ENCODE measurements around the gene KCNAB1. TPM values are rescaled to one million over a fixed set of nuclear protein-coding genes. Genes with fewer than 3 reads are reported as not detected.
"Not testable (repeated sequence)": the region's sequence is repeated elsewhere in the genome, so short reads cannot be mapped to it uniquely, and the experiment has no call there.

Gene KCNAB1
- total and polyA plus RNA-seq, 10 of the 15 experiments (the other 5 are each of a cell fraction or from before 2014, with no cell fraction given): 0.11 to 0.69 (median 0.43) TPM; not detected in 6

DNA sequence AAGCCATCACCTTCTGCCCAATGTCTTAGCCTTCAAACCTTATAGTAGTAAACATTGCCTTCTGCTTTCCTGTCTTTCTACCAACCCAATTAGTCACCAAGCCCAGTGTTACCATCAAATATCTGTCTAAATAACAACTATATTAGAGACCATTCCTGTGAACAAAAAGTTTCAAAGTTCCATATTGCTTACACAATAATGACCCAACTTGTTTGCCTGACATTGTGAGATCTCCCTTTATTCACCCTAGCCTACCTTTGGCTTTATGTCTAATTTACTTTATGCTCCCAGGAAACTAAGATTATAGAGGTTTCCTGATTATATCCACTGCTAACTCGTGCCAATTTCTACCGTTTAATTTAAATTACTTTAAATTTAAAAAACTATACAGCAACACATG, 26.0 kb upstream of the KCNAB1 start:
- RAD21 ChIA-PET (ENCODE audit: unreplicated experiment): no interaction called here
- no peak for FAIRE-seq
- H3K36me3 ChIP-seq (ENCODE audit: control insufficient read depth in 2 of 2, insufficient read depth in 2 of 2, low read length in 1 of 2): no peaks in the 10 kb centered on the region

DNA sequence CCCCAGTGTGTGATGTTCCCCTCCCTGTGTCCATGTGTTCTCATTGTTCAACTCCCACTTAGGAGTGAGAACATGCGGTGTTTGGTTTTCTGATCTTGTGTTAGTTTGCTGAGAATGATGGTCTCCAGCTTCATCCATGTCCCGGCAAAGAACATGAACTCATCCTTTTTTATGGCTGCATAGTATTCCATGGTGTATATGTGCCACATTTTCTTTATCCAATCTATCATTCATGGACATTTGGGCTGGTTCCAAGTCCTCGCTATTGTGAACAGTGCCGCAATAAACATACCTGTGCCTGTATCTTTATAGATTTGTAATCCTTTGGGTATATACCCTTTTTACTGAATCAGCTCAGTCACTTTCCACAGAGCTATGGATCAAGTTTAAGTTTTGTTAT, 24.7 kb upstream of the KCNAB1 start:
- H3K9ac ChIP-seq (ENCODE audit: control insufficient read depth, insufficient read depth, low read length); intact Hi-C loops (cut with micrococcal nuclease; ENCODE audit: unreplicated experiment); CTCF ChIA-PET; DNase-seq (ENCODE audit: low read depth, low spot score); H3K27ac ChIP-seq (ENCODE audit: control insufficient read depth, insufficient read depth); H3K4me1 ChIP-seq (ENCODE audit: control insufficient read depth, insufficient read depth, low read length); H3K27me3 ChIP-seq (replicated peaks in 1 of 2; ENCODE audit: control insufficient read depth in 2 of 2, insufficient read depth in 2 of 2, low read length in 1 of 2); H3K4me3 ChIP-seq; H2AFZ ChIP-seq (ENCODE audit: control insufficient read depth, low read depth, low read length); ATAC-seq; POLR2A ChIA-PET; FAIRE-seq; in situ Hi-C loops (cut with MboI); H3K9me3 ChIP-seq (replicated peaks; ENCODE audit: control insufficient read depth, insufficient read depth, low read length); H3K36me3 ChIP-seq (ENCODE audit: control insufficient read depth in 2 of 2, insufficient read depth in 2 of 2, low read length in 1 of 2); H3K79me2 ChIP-seq (ENCODE audit: control insufficient read depth, insufficient read depth, low read length); BruUV-seq (replicated peaks); H3K4me2 ChIP-seq (ENCODE audit: control insufficient read depth, insufficient read depth); H4K20me1 ChIP-seq (ENCODE audit: control insufficient read depth, insufficient read depth): not testable (repeated sequence)
- ChIA-PET SMC1A (ENCODE audit: uncharacterized antibody, unreplicated experiment) (interaction anchor here (0.6 kb wide), 1 partner anchor 275 kb away, joined by 3 read pairs; no protein-coding TSS in a partner anchor), RAD21 (ENCODE audit: unreplicated experiment) (interaction anchor here (0.6 kb wide), 1 partner anchor 1106 kb away, joined by 3 read pairs; no protein-coding TSS in a partner anchor)
- WGBS (ENCODE audit: insufficient coverage, insufficient replicate concordance, low lambda C conversion rate, missing lambda C conversion rate): 90% methylated on average over 4 of the region's 4 CpGs

More for the DNA sequence above, 26.0 kb upstream of the KCNAB1 start:
- no peak overlapping the region for H3K27ac ChIP-seq (ENCODE audit: control insufficient read depth, insufficient read depth)
- no peaks in the 10 kb centered on the region for H3K27me3 ChIP-seq (replicated peaks in 1 of 2; ENCODE audit: control insufficient read depth in 2 of 2, insufficient read depth in 2 of 2, low read length in 1 of 2)
- ChIA-PET SMC1A (ENCODE audit: uncharacterized antibody, unreplicated experiment) (no interaction called here), POLR2A (no interaction called here), CTCF (no interaction called here)
- no peak overlapping the region for H3K9ac ChIP-seq (ENCODE audit: control insufficient read depth, insufficient read depth, low read length)
- intact Hi-C loops (cut with micrococcal nuclease; ENCODE audit: unreplicated experiment) (no loop called here), in situ Hi-C loops (cut with MboI) (no loop called here)
- BruUV-seq (replicated peaks): no TSS peak
- DNase-seq (ENCODE audit: low read depth, low spot score) (no peak), ATAC-seq (no peak)
- no peak for TF ChIP-seq MXI1 (IDR thresholded peaks at IDR 0.05; ENCODE audit: low read depth, low read length)
- no peak for TF ChIP-seq CBX5 (IDR thresholded peaks at IDR 0.05; ENCODE audit: low read depth)
- TF ChIP-seq ZNF622 (IDR thresholded peaks at IDR 0.05): no peak
- no peak for TF ChIP-seq ZSCAN29 (IDR thresholded peaks at IDR 0.05)
- TF ChIP-seq, protein P1, sequence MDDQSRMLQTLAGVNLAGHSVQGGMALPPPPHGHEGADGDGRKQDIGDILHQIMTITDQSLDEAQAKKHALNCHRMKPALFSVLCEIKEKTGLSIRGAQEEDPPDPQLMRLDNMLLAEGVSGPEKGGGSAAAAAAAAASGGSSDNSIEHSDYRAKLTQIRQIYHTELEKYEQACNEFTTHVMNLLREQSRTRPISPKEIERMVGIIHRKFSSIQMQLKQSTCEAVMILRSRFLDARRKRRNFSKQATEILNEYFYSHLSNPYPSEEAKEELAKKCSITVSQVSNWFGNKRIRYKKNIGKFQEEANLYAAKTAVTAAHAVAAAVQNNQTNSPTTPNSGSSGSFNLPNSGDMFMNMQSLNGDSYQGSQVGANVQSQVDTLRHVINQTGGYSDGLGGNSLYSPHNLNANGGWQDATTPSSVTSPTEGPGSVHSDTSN (IDR thresholded peaks at IDR 0.05; ENCODE audit: insufficient replicate concordance, low read depth, low read length): no peak
- TF ChIP-seq, protein P2, sequence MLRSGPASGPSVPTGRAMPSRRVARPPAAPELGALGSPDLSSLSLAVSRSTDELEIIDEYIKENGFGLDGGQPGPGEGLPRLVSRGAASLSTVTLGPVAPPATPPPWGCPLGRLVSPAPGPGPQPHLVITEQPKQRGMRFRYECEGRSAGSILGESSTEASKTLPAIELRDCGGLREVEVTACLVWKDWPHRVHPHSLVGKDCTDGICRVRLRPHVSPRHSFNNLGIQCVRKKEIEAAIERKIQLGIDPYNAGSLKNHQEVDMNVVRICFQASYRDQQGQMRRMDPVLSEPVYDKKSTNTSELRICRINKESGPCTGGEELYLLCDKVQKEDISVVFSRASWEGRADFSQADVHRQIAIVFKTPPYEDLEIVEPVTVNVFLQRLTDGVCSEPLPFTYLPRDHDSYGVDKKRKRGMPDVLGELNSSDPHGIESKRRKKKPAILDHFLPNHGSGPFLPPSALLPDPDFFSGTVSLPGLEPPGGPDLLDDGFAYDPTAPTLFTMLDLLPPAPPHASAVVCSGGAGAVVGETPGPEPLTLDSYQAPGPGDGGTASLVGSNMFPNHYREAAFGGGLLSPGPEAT (IDR thresholded peaks at IDR 0.05; ENCODE audit: low read depth): no peak
- no peak for TF ChIP-seq CBX3 (IDR thresholded peaks at IDR 0.05; ENCODE audit: borderline replicate concordance, low read depth)
- TF ChIP-seq, protein P3, sequence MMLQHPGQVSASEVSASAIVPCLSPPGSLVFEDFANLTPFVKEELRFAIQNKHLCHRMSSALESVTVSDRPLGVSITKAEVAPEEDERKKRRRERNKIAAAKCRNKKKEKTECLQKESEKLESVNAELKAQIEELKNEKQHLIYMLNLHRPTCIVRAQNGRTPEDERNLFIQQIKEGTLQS (IDR thresholded peaks at IDR 0.05; ENCODE audit: borderline replicate concordance, extremely low read depth, low read depth, low read length): no peak
- no peak for TF ChIP-seq HDAC2 (IDR thresholded peaks at IDR 0.05)
- TF ChIP-seq KDM1A (IDR thresholded peaks at IDR 0.05; ENCODE audit: borderline replicate concordance): no peak
- TF ChIP-seq, protein P4, sequence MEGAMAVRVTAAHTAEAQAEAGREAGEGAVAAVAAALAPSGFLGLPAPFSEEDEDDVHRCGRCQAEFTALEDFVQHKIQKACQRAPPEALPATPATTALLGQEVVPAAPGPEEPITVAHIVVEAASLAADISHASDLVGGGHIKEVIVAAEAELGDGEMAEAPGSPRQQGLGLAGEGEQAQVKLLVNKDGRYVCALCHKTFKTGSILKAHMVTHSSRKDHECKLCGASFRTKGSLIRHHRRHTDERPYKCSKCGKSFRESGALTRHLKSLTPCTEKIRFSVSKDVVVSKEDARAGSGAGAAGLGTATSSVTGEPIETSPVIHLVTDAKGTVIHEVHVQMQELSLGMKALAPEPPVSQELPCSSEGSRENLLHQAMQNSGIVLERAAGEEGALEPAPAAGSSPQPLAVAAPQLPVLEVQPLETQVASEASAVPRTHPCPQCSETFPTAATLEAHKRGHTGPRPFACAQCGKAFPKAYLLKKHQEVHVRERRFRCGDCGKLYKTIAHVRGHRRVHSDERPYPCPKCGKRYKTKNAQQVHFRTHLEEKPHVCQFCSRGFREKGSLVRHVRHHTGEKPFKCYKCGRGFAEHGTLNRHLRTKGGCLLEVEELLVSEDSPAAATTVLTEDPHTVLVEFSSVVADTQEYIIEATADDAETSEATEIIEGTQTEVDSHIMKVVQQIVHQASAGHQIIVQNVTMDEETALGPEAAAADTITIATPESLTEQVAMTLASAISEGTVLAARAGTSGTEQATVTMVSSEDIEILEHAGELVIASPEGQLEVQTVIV (IDR thresholded peaks at IDR 0.05; ENCODE audit: borderline replicate concordance, partially characterized antibody): no peak
- WGBS (ENCODE audit: insufficient coverage, insufficient replicate concordance, low lambda C conversion rate, missing lambda C conversion rate): 23% methylated on average over 2 of the region's 2 CpGs
- no peak overlapping the region for H2AFZ ChIP-seq (ENCODE audit: control insufficient read depth, low read depth, low read length)
- no peak overlapping the region for H3K4me2 ChIP-seq (ENCODE audit: control insufficient read depth, insufficient read depth)
- H3K4me1 ChIP-seq (ENCODE audit: control insufficient read depth, insufficient read depth, low read length): no peaks in the 10 kb centered on the region
- no peaks in the 10 kb centered on the region for H3K79me2 ChIP-seq (ENCODE audit: control insufficient read depth, insufficient read depth, low read length)
- no peaks in the 10 kb centered on the region for H4K20me1 ChIP-seq (ENCODE audit: control insufficient read depth, insufficient read depth)
- H3K9me3 ChIP-seq (replicated peaks; ENCODE audit: control insufficient read depth, insufficient read depth, low read length): no peaks in the 10 kb centered on the region
- H3K4me3 ChIP-seq: no peak overlapping the region
